Measurements from ENCODE around the gene TBC1D24. TPM values are rescaled to one million over a fixed set of nuclear protein-coding genes. Genes with fewer than 3 reads are reported as not detected.

Gene TBC1D24
- total and polyA plus RNA-seq, 2 donors (not counting 1 experiment from before 2014, with no cell fraction given) = 7.1 to 9.4 TPM

DNA sequence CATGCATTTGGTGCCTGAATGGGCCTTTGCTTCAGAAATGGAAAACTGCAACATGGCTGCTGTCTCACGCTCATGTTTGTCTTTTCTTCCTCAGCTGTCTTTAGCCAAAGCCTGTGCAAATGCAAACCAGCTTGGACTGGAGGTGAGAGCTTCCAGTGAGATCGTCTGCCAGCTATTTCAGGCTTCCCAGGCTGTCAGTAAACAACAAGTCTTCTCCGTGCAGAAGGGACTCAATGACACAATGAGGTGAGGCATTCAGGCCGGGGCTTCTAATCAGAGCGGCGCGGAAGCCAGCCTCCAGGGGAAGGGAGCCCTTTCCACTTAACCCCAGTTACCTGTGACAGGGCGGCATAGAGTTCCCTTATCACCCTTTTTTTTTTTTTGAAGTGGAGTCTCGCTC is 31.4 kb upstream of the TBC1D24 start:
- TF ChIP-seq, protein P1, sequence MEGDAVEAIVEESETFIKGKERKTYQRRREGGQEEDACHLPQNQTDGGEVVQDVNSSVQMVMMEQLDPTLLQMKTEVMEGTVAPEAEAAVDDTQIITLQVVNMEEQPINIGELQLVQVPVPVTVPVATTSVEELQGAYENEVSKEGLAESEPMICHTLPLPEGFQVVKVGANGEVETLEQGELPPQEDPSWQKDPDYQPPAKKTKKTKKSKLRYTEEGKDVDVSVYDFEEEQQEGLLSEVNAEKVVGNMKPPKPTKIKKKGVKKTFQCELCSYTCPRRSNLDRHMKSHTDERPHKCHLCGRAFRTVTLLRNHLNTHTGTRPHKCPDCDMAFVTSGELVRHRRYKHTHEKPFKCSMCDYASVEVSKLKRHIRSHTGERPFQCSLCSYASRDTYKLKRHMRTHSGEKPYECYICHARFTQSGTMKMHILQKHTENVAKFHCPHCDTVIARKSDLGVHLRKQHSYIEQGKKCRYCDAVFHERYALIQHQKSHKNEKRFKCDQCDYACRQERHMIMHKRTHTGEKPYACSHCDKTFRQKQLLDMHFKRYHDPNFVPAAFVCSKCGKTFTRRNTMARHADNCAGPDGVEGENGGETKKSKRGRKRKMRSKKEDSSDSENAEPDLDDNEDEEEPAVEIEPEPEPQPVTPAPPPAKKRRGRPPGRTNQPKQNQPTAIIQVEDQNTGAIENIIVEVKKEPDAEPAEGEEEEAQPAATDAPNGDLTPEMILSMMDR (IDR thresholded peaks at IDR 0.05) = no peak
- TF ChIP-seq EZH2 (IDR thresholded peaks at IDR 0.05; ENCODE audit: borderline replicate concordance, insufficient read depth, low read depth, low read length, poor library complexity, severe bottlenecking) = no peak
- POLR2A ChIA-PET = interaction anchor here (0.7 kb wide), 2 partner anchors 103 to 1861 kb away, joined by 4 to 7 read pairs; partner anchors contain the start of gene ABCA3
- H3K27ac ChIP-seq (ENCODE audit: low read length in 2 of 2) = no peak overlapping the region
- H3K9me3 ChIP-seq (ENCODE audit: control extremely low read depth in 1 of 3, control insufficient read depth in 2 of 3, insufficient read depth in 1 of 3, low read length in 2 of 3) = peaks cover 0 to 9% (median 0%) of the 10 kb centered on the region in 3 donors
- H3K9me3 Mint-ChIP-seq (ENCODE audit: insufficient read depth) = no peaks in the 10 kb centered on the region
- H3K36me3 ChIP-seq (replicated peaks in 1 of 2; ENCODE audit: control extremely low read depth in 1 of 2, control insufficient read depth in 1 of 2, extremely low read depth in 1 of 2, insufficient read depth in 2 of 2, low read length in 1 of 2) = peaks cover 0 to 16% of the 10 kb centered on the region in 2 experiments
- H4K20me1 ChIP-seq (ENCODE audit: control insufficient read depth, insufficient read depth, low read length, poor library complexity, severe bottlenecking) = no peaks in the 10 kb centered on the region
- no peak overlapping the region for H3K9ac ChIP-seq (ENCODE audit: low read length)
- WGBS (ENCODE audit: insufficient coverage) = 90% methylated on average over 4 of the region's 9 CpGs
- CTCF ChIA-PET = interaction anchor here (1.2 kb wide), 1 partner anchor 16 kb away, joined by 4 read pairs; no protein-coding TSS in a partner anchor
- DNase-seq (no peak), ATAC-seq (ENCODE audit: low read depth) (no peak)
- peaks cover 7% of the 10 kb centered on the region for H3K79me2 ChIP-seq (ENCODE audit: control insufficient read depth, insufficient read depth, low read length)
- H3K27ac Mint-ChIP-seq = no peak overlapping the region
- H3K4me2 ChIP-seq (replicated peaks; ENCODE audit: low read depth, low read length, poor library complexity, severe bottlenecking) = no peak overlapping the region
- no peaks in the 10 kb centered on the region for H3K27me3 ChIP-seq (replicated peaks in 1 of 4; ENCODE audit: control extremely low read depth in 1 of 4, control insufficient read depth in 3 of 4, insufficient read depth in 4 of 4, low read length in 3 of 4)
- H3K4me3 Mint-ChIP-seq = no peak overlapping the region
- no peak overlapping the region for H3K4me3 ChIP-seq (ENCODE audit: control extremely low read depth in 1 of 5, extremely low read depth in 1 of 5, insufficient read depth in 1 of 5, low read depth in 2 of 5, low read length in 4 of 5)
- intact Hi-C loops (cut with micrococcal nuclease) = no loop called here
- H3K4me1 Mint-ChIP-seq = peaks cover 16% of the 10 kb centered on the region
- H3K27me3 Mint-ChIP-seq = no peaks in the 10 kb centered on the region
- H2AFZ ChIP-seq (ENCODE audit: insufficient read depth, low read depth, low read length, poor library complexity, severe bottlenecking) = no peak overlapping the region
- peaks cover 12 to 13% of the 10 kb centered on the region in 2 donors for H3K4me1 ChIP-seq (ENCODE audit: control insufficient read depth in 2 of 2, insufficient read depth in 2 of 2, low read length in 2 of 2)

DNA sequence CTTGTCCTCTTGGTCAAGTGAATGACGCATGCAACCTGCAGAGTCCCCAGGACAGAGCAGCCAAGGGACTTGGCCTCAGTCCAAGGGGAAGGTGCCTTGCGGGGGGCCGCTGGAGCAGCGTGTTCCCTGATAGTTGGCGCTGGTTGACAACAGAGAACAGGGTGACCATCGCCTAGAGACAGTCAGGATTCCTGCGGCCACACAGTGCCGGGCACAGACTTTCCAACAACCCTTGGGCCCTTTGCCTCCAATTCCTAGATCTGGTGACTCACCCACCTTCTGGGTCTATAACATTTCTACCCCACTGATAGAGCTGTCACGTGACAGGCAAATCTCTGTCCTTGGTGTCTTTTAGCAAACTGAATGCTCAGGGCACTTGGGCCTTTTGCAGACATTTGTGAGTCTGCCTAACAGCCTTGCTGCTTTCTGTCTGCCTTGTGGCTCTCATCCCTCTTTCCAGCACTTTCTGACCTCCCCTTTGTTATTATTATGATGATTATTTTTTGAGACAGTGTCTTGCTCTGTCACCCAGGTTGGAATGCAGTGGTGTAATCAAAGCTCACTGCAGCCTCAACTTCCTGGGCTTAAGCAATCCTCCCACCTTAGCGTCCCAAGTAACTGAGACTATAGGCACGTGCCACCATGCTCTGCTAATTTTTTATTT is 26.9 kb upstream of the TBC1D24 start:
- ChIA-PET POLR2A (no interaction called here), CTCF (no interaction called here)
- no peak for DNase-seq
- Histone ChIP-seq H3K9ac (ENCODE audit: low read length) (no peak overlapping the region), H3K4me3 (ENCODE audit: control extremely low read depth in 1 of 5, extremely low read depth in 1 of 5, insufficient read depth in 1 of 5, low read depth in 2 of 5, low read length in 4 of 5) (no peak overlapping the region), H3K4me1 (ENCODE audit: control insufficient read depth in 2 of 2, insufficient read depth in 2 of 2, low read length in 2 of 2) (no peaks in the 10 kb centered on the region), H4K20me1 (ENCODE audit: control insufficient read depth, insufficient read depth, low read length, poor library complexity, severe bottlenecking) (no peaks in the 10 kb centered on the region), H3K4me2 (replicated peaks; ENCODE audit: low read depth, low read length, poor library complexity, severe bottlenecking) (no peak overlapping the region), H3K27me3 (replicated peaks in 1 of 4; ENCODE audit: control extremely low read depth in 1 of 4, control insufficient read depth in 3 of 4, insufficient read depth in 4 of 4, low read length in 3 of 4) (no peaks in the 10 kb centered on the region), H2AFZ (ENCODE audit: insufficient read depth, low read depth, low read length, poor library complexity, severe bottlenecking) (no peak overlapping the region), H3K9me3 (ENCODE audit: control extremely low read depth in 1 of 3, control insufficient read depth in 2 of 3, insufficient read depth in 1 of 3, low read length in 2 of 3) (peaks cover 0 to 2% (median 0%) of the 10 kb centered on the region in 3 donors), H3K79me2 (ENCODE audit: control insufficient read depth, insufficient read depth, low read length) (peaks cover 7% of the 10 kb centered on the region), H3K27ac (ENCODE audit: low read length in 2 of 2) (no peak overlapping the region), H3K36me3 (replicated peaks in 1 of 2; ENCODE audit: control extremely low read depth in 1 of 2, control insufficient read depth in 1 of 2, extremely low read depth in 1 of 2, insufficient read depth in 2 of 2, low read length in 1 of 2) (peaks cover 0 to 28% of the 10 kb centered on the region in 2 experiments)
- H3K27me3 Mint-ChIP-seq = no peaks in the 10 kb centered on the region
- no peaks in the 10 kb centered on the region for H3K9me3 Mint-ChIP-seq (ENCODE audit: insufficient read depth)
- intact Hi-C loops (cut with micrococcal nuclease) = no loop called here
- no peak overlapping the region for H3K4me3 Mint-ChIP-seq
- ATAC-seq (ENCODE audit: low read depth) = no peak
- H3K4me1 Mint-ChIP-seq = no peaks in the 10 kb centered on the region
- WGBS (ENCODE audit: insufficient coverage) = 97% methylated on average over 9 of the region's 11 CpGs
- H3K27ac Mint-ChIP-seq = no peak overlapping the region
- TF ChIP-seq EZH2 (IDR thresholded peaks at IDR 0.05; ENCODE audit: borderline replicate concordance, insufficient read depth, low read depth, low read length, poor library complexity, severe bottlenecking) = no peak
- TF ChIP-seq, protein P1 (IDR thresholded peaks at IDR 0.05) = no peak

All from B cell (primary cell).